GM12892 (cell line): ENCODE results near the gene GET4. TPM values are rescaled to one million over a fixed set of nuclear protein-coding genes. Genes with fewer than 3 reads are reported as not detected.
A peak's percentile ranks its signal among the peaks of the same experiment; 100 is the strongest.

ENCODE experiments used
- DNase-seq: peaks from one replicate; pipeline ENCODE4 v3.0.0; 2011; ENCODE audit not compliant: insufficient read length
- FAIRE-seq: peaks from 2 replicates; lab custom pipeline; 2011; peaks lifted over from hg19 to GRCh38; lab: Jason Lieb, UNC
- POLR2A ChIP-seq: IDR thresholded peaks from 2 replicates; pipeline ENCODE4 v1.6.1; 2011; ENCODE audit warnings: low read depth, low read length, control low read depth
- POLR2AphosphoS5 ChIP-seq: IDR thresholded peaks from 2 replicates; pipeline ENCODE4 v1.6.1; 2011; ENCODE audit warnings: low read depth, low read length, control low read depth
- TAF1 ChIP-seq: IDR thresholded peaks from 2 replicates; pipeline ENCODE4 v1.6.1; 2011; ENCODE audit warnings: low read depth, mild to moderate bottlenecking, control low read depth, low read length, borderline replicate concordance
- polyA plus RNA-seq: library from polyadenylated mRNA; unstranded; fragments of >200 nt; gene quantifications from one replicate; pipeline ENCODE4 v1.2.1, GENCODE V29; 2012; ENCODE audit warnings: missing spikeins, inconsistent platforms; ENCODE audit not compliant: missing spikeins

GET4 gene, protein sequence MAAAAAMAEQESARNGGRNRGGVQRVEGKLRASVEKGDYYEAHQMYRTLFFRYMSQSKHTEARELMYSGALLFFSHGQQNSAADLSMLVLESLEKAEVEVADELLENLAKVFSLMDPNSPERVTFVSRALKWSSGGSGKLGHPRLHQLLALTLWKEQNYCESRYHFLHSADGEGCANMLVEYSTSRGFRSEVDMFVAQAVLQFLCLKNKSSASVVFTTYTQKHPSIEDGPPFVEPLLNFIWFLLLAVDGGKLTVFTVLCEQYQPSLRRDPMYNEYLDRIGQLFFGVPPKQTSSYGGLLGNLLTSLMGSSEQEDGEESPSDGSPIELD
- polyA plus RNA-seq, result 18.8 TPM

DNA sequence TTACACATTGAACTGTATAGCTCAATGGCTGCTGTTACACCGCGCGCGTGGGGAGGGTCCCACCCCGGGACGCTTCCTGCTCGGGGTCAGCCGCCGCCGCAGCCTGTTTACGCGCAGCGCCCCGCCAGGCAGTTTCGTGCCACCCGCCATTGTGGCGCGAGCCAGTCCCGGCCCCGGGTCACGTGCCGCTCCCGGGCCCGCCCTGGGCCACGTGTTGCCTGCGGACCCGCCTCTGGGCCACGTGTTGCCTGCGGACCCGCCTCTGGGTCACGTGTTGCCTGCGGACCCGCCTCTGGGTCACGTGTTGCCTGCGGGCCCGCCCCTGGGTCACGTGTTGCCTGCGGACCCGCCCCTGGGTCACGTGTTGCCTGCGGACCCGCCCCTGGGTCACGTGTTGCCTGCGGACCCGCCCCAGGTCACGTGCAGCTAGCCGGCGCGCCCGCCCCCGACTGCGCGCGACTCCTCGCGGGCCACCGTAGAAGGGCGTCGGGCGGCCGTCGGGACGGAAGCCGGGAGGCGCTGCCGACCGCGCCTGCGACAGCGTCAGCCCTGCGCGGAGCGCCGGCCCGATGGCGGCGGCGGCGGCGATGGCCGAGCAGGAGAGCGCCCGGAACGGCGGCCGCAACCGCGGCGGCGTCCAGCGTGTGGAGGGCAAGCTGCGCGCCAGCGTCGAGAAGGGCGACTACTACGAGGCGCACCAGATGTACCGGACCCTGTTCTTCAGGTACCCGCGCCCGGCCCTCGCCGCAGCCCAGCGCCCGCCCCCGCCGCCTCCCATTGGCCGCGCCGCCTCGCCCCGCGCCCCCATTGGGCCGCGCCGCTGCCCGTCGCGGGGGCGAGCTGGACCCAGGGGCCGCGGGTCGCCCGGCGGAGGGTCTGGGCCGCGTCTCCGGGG lies at the start of gene GET4:
GET4 (plus strand) TSS at position 478 of the 895 bp plus-strand sequence; CDS start at position 570, 92 bp downstream.
- TF ChIP-seq TAF1 (peak; percentile 62; the same call in 1 of the 2 replicates), POLR2AphosphoS5 (peak; percentile 76), POLR2A (peak; percentile 92)

DNA sequence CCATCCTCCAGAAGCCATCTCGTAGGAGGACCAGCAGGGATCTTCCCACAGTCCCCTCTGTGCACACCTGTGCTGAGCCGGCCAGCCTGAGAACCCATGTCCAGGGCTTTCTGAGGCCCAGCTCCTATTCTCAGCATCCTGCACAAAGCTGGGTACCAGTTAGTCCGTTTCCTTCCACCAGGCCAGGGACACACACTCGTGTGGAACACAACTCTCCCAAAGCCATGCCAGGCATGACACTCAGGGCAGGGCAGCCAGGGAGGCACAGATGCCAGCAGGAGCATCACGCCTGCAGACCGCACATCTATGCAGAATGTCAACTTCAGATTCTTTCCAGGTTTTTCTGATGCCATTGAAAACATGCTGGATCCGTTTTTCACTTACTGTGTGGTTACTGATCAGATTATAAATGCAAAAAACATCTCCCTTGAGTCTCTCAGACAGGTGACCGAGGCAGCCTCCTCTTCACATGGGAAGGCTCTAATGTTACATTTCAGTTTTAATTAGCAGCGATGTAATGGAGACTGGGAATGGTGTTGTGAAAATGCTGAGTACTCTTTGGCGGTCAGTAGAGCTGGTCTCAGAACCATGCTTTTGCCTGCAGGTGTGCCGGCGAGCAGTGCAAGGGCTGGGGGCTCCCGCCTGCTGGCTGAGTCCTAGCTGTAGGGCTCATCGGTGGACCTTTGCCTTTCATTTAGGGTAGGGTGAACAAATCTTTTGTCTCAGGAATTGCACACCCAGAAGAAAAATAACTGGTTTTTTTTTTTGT lies 47.4 kb upstream of the GET4 start:
- DNase-seq (no peak), FAIRE-seq (no peak)
- no peak for TF ChIP-seq POLR2A
- TF ChIP-seq TAF1, result no peak
- TF ChIP-seq POLR2AphosphoS5, result no peak

More for the DNA sequence above, at the start of gene GET4:
- FAIRE-seq (peak; percentile 99), DNase-seq (peak; percentile 86)

DNA sequence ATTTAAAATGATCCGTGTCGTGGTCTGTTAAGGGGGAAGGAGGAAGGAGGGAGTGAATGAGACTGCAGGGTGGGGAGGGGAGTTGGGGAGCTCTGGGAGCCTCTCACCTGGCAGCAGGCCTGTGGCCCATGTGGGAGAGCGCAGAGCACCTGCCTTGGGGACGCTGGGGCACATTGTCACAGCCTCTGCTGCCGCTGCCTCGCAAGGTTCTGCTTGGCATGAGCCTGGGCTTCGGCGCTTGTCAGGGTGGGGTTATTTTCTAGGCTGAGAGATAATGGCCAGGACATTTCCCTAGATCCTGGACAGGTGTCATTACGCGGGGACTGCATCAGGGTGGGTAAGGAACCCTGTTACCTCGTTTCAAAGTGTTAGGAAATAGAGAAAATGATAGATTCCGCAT lies 46.3 kb upstream of the GET4 start:
- FAIRE-seq (no peak), DNase-seq (no peak)
- no peak for TF ChIP-seq POLR2A
- TF ChIP-seq POLR2AphosphoS5, result no peak
- no peak for TF ChIP-seq TAF1

DNA sequence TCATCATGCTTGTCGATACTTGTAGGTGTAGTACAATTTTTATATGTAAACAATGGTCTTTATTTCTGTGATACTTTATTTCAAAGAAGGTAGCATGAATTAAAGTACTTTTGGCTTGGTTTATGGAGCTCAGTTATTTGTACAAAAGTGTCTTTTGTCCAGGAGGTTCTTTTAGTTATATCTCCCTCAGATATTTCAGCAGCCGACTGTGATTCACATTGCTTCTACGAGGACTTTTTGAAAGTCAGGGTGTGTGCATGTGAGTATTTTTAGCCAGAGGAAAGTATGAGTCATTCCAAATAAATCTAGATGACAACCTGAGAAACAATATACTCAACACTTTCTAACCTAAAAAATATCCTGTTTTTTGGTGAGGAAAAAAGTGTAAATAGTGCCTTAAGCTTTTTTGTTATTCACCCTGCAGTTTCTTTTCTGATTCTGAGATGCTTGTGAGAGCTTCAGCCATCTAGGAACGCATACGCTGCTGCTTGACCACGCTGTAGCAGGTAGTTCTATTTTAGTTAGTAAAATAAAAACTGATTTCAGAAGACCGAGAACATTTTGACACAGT lies 44.7 kb upstream of the GET4 start:
- no peak for TF ChIP-seq POLR2A
- peak; percentile 53 for DNase-seq
- FAIRE-seq, result no peak

DNA sequence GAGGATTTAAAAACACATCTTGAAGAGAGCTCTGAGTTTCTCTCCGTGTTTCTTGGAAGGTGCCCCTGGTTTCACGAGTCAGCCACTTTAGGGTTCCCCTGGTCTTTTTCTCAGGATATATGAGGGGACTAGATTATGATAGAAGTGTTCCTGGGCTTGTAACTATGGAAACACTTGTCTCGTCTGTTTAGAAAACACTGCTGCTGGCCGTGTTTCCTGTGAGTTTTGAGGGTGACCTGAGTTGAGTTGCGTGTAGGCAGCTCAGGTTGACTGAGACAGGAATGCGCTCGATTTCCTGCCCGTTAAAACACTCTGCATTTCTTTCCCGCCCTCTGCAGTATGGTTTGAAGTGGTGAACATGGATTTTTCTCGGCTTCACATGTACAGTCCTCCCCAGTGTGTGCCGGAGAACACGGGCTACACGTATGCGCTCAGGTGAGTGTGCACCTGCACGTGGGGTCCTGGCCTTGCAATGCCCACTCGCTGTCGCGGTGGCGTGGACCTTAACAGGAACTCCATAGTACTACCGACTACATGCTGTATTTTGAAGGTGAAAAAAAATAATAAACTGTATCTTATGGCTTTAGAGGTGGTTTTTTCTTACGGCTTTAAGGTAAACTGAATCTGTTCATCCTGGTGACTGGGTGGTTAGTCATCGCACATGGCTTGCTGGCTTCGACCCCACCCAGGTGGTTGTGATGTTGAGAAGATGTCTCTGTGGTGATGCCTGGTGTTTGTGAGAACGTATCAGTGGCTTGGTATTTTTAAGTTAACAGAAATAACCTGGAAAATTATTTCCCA lies 44.0 kb upstream of the GET4 start, which contains the start of gene SUN1:
SUN1 (plus strand) TSS at position 310 of the 801 bp plus-strand sequence; CDS start at position 359, 49 bp downstream.
- DNase-seq, result peak; percentile 41
- FAIRE-seq, result peak; percentile 91
- no peak for TF ChIP-seq POLR2AphosphoS5
- TF ChIP-seq POLR2A, result no peak
- no peak for TF ChIP-seq TAF1

DNA sequence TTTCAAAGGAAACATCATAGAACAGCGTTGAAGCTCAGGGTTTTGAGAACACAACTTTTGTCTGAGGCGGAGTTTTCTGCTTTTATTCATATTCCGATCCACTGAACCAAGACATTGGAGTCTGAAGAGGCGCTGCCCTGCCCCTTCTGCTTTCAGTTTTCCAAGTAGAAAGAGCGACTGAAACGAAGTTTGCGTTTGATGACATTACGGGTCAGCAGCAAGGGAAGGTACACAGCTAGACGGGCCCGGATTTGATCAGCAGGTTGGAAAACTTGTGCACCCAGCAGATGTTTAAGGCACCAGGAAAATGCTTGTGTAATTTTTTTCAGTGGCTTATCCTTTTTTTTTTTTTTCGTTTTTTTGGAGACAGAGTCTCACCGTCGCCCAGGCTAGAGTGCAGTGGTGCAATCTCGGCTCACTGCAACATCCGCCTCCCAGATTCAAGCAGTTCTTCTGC lies 43.4 kb upstream of the GET4 start:
- no peak for FAIRE-seq
- no peak for DNase-seq
- no peak for TF ChIP-seq TAF1

DNA sequence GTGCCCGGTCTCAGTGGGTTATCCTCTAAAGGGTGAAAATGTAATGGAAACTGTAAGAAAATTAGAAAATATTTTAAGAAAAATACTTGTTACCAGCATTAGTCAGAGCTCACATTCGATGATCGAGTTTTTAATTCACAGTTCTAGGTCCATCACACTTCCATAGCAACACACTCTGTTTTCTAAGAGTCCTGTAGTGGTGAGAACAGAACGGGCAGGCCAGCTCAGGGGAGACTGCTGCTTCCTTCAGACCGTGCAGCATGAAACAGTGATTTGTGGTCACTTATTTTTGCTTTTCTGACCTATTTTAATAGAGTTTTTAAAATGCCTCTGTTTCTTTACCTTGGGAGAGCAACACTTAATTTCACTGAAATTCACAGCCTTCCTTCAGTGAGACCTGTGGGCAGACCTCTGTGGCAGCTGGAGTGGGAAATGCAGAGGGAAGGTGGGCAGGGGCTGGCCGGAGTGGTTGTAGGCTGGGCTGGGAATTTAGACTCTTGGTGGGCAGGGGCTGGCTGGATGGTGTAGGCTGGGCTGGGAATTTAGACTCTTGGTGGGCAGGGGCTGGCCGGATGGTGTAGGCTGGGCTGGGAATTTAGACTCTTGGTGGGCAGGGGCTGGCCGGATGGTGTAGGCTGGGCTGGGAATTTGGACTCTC lies 42.6 kb upstream of the GET4 start:
- DNase-seq (no peak), FAIRE-seq (no peak)
- no peak for TF ChIP-seq POLR2AphosphoS5
- no peak for TF ChIP-seq TAF1
- no peak for TF ChIP-seq POLR2A

DNA sequence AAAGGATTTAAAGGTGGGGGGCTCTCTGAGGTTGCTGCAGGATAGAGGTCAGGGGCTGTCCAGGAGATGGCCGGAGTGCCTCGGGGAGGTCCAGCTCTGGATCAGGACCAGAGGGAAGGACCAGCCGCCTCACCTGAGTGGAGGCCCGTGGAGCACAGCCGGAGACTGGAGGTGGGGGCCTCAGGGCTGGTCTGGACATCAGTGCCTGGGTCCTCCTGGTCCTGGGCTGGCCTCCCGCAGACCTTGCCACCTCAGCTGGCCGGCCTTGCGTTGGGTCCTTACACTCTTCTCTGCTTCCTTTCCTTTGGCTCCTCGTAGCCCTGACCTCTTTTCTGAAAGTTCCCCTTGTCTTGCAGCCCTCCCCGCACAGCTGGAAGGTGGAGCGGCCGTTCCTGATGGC lies 42.1 kb upstream of the GET4 start:
- FAIRE-seq (no peak), DNase-seq (no peak)
- no peak for TF ChIP-seq TAF1
- TF ChIP-seq POLR2A, result no peak
- no peak for TF ChIP-seq POLR2AphosphoS5

DNA sequence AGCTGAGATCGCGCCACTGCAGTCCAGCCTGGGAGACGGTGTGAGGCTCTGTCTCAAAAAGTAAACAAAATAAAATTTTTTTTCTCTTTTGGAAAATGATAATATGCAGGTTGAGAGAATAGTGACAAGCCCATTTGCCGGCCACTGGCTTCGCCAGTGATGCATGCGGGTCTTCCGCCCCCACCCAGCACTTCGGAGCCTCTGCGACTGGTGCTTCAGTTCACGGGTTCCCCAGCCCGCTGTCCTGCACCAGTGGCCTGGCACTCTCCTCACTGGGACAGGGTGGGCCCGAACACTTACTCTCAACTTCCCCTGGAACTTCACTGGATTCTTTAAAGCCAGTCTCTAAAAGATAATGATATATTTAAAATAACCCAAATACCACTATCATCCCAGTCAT lies 41.3 kb upstream of the GET4 start:
- FAIRE-seq (no peak), DNase-seq (no peak)
- TF ChIP-seq POLR2A, result no peak
